Left renal cortex interstitium (tissue), 4 donors: ENCODE results near the gene SLC6A18. TPM values are rescaled to one million over a fixed set of nuclear protein-coding genes. Genes with fewer than 3 reads are reported as not detected.
"Not testable (repeated sequence)": the region's sequence is repeated elsewhere in the genome, so short reads cannot be mapped to it uniquely, and the experiment has no call there.

Source experiments
- DNase-seq, 4 donors: peaks; one replicate each; pipeline ENCODE4 v3.0.0-alpha.2; 2013; ENCODE audit warnings: low read depth in 4 of 4, low spot score in 2 of 4, missing footprints in 1 of 4
- polyA plus RNA-seq, 4 donors: library from polyadenylated mRNA; unstranded; fragments of 120-200 nt; gene quantifications; one replicate each; pipeline ENCODE4 v1.2.1, GENCODE V29; 2013; ENCODE audit not compliant: insufficient read length in 4 of 4

Gene SLC6A18
- polyA plus RNA-seq, 4 donors, result 0.29 to 5.4 (median 1.3) TPM

- DNase-seq, result not testable (repeated sequence)
Measured at GRCh38 chr5:1283729-1284041, 58.5 kb downstream of the SLC6A18 start.

- DNase-seq, result not testable (repeated sequence)
Measured at GRCh38 chr5:1284336-1284970, 59.3 kb downstream of the SLC6A18 start.

GRCh38 chr5:1285141-1285540 is 60.0 kb downstream of the SLC6A18 start:
- no peak for DNase-seq

- DNase-seq, result no peak
Measured at GRCh38 chr5:1285883-1286291, 60.7 kb downstream of the SLC6A18 start.

DNA sequence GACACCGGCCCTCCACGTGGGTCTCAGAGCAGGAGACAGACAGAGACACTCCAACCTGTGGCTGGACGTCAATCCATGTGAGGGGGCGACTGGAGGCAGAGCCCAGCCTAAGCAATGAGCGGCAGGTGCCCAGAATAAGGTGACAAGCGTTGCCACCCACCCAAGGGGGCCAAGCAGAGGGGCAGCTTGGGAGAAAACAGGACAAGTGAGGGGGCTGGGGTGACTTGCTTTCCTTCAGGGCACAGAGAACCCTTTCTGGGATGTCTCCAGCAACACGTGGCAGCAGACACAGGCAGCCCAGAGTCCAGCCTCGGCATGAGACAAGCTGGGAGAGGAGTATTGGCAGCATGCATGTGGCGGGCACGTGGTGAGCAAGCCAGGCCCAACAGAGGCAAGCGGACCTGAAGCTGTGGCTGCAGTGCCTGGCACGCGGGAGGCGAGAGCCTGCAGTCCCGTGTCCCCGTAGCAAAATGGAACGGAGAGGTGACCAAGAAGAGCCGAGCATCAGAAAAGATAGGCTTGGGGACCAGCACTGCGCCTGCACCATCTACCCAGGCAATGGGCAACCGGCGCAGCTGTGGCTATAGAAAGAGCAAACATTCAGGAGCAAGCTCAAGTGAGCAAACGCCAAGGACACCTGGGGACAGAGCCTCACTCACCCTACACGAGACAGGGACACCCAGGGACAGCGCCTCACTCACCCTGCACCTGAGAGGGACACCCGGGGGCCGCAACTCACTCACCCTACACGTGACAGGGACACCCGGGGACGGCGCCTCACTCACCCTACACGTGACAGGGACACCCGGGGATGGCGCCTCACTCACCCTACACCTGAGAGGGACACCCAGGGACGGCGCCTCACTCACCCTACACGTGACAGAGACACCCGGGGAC is 63.5 kb downstream of the SLC6A18 start:
- DNase-seq, result no peak

DNA sequence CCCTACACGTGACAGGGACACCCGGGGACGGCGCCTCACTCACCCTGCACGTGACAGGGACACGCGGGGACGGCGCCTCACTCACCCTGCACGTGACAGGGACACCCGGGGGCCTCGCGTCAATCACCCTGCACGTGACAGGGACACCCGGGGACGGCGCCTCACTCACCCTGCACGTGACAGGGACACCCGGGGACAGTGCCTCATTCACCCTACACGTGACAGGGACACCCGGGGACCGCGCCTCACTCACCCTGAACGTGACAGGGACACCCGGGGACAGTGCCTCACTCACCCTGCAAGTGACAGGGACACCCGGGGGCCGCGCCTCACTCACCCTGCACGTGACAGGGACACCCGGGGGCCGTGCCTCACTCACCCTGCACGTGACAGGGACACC is 64.4 kb downstream of the SLC6A18 start:
- not testable (repeated sequence) for DNase-seq

- DNase-seq, result not testable (repeated sequence)
Measured at GRCh38 chr5:1290956-1291355, 65.8 kb downstream of the SLC6A18 start.

GRCh38 chr5:1291611-1292080 is 66.5 kb downstream of the SLC6A18 start:
- no peak for DNase-seq

DNA sequence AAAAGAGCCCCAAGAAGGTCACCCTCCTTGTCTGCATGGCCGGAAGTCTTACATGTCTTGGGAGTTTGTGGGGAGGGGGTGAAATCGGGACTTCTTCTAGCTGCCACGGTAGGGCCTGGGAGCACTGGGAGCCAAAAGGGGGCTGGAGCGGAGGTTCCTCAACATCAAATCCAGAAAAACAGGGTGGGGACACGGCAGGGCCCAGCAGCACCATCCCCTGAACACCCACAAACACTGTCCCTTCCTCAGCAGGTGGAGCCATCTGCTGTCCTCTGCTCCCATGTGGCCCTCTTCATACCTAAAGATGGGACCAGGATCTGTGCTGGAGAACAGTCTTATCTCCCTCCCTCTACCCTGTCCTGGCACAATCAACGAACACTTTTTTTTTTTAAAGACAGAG is 67.0 kb downstream of the SLC6A18 start:
- no peak for DNase-seq

DNA sequence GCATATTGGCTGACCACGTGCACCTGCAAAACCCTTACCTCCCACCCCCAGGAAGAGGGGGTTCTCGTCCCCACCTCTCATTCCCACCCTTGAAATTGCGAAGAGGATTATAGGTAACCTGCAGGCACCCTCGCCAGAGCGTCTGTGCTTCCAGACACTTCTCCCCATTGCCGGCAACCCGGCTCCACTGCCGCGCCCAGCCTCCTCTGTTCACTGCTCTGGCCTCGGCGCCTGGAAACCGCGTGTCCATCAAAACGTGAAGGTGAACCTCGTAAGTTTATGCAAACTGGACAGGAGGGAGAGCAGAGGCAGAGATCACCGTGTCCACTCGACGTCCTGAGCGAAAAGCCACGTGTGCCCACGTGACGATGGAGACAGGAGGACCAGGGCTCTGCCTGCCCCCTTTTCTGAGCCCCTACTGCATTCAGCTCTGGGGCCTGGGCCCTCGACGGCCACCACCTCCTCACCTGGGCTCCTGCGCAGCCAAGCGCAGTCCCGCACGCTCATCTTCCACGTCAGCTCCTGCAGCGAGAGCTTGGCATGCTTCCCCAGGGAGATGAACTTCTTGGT is 67.8 kb downstream of the SLC6A18 start:
- DNase-seq, result no peak

- DNase-seq, result no peak
Measured at GRCh38 chr5:1293416-1294205, 68.4 kb downstream of the SLC6A18 start.

GRCh38 chr5:1294206-1294834 is 69.1 kb downstream of the SLC6A18 start:
- DNase-seq, result no peak

DNA sequence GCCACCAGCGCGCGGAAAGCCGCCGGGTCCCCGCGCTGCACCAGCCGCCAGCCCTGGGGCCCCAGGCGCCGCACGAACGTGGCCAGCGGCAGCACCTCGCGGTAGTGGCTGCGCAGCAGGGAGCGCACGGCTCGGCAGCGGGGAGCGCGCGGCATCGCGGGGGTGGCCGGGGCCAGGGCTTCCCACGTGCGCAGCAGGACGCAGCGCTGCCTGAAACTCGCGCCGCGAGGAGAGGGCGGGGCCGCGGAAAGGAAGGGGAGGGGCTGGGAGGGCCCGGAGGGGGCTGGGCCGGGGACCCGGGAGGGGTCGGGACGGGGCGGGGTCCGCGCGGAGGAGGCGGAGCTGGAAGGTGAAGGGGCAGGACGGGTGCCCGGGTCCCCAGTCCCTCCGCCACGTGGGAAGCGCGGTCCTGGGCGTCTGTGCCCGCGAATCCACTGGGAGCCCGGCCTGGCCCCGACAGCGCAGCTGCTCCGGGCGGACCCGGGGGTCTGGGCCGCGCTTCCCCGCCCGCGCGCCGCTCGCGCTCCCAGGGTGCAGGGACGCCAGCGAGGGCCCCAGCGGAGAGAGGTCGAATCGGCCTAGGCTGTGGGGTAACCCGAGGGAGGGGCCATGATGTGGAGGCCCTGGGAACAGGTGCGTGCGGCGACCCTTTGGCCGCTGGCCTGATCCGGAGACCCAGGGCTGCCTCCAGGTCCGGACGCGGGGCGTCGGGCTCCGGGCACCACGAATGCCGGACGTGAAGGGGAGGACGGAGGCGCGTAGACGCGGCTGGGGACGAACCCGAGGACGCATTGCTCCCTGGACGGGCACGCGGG is 69.9 kb downstream of the SLC6A18 start, which contains the start of gene TERT:
Gene TERT (minus strand): TSS at position 234 of the 815 bp plus-strand sequence. CDS start 79 bp downstream, at position 155.
- no peak for DNase-seq

DNA sequence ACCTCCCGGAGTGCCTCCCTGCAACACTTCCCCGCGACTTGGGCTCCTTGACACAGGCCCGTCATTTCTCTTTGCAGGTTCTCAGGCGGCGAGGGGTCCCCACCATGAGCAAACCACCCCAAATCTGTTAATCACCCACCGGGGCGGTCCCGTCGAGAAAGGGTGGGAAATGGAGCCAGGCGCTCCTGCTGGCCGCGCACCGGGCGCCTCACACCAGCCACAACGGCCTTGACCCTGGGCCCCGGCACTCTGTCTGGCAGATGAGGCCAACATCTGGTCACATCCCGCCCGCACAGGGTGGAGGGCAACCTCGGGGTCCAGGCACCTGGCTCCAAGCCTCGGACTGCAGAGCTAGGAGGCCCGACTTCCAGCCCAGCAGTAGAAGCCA is 70.5 kb downstream of the SLC6A18 start:
- no peak for DNase-seq

Other genes with a start within 250 kb of the SLC6A18 start
- 10 to 100 TPM; 18.1 to 29.4 (median 22.7) TPM for gene NKD2, start 216.6 kb upstream of the SLC6A18 start, polyA plus RNA-seq
- gene SLC12A7, start 113.3 kb upstream of the SLC6A18 start, polyA plus RNA-seq, result 10 to 100 TPM; 28.8 to 48.2 (median 41.8) TPM
- gene SLC6A19, start 23.8 kb upstream of the SLC6A18 start, polyA plus RNA-seq, result 10 to 100 TPM; 35.4 to 76.4 (median 59.7) TPM
- gene TERT, start 69.7 kb downstream of the SLC6A18 start, polyA plus RNA-seq, result under 1 TPM; 0.20 to 0.56 (median 0.39) TPM
- gene CLPTM1L, start 119.7 kb downstream of the SLC6A18 start, polyA plus RNA-seq, result 100 to 1,000 TPM; 122 to 130 (median 129) TPM
- under 1 TPM; 0.56 to 0.88 (median 0.67) TPM for gene SLC6A3, start 220.1 kb downstream of the SLC6A18 start, polyA plus RNA-seq